ENCODE measurements around the gene LRPAP1. TPM values are rescaled to one million over a fixed set of nuclear protein-coding genes. Genes with fewer than 3 reads are reported as not detected.

The LRPAP1 gene
- total RNA-seq, 4 donors from 2014 or later, result 168 to 320 (median 259) TPM

GRCh38 chr4:3511187-3511586 lies 21.0 kb downstream of the LRPAP1 start:
- H3K4me1 ChIP-seq, result no peaks in the 10 kb centered on the region
- TF ChIP-seq CTCF (IDR thresholded peaks at IDR 0.05), result no peak
- no peak for TF ChIP-seq POLR2A (IDR thresholded peaks at IDR 0.05)
- H3K27ac ChIP-seq, result no peak overlapping the region
- no peak for DNase-seq
- H3K4me3 ChIP-seq (replicated peaks in 1 of 3), result no peak overlapping the region
- intact Hi-C loops (cut with DNase I), result no loop called here
- 98 to 100% methylated on average over 6 of the region's 6 CpGs for WGBS, 2 donors
- no peaks in the 10 kb centered on the region for H3K27me3 ChIP-seq
- H3K36me3 ChIP-seq, result peaks cover 51 to 55% of the 10 kb centered on the region in 2 donors
- no peaks in the 10 kb centered on the region for H3K9me3 ChIP-seq

- no peak for DNase-seq
- WGBS, 2 donors, result 90 to 96% methylated on average over 16 of the region's 16 CpGs
- H3K36me3 ChIP-seq, result peaks cover 45 to 48% of the 10 kb centered on the region in 2 donors
Observed at GRCh38 chr4:3510481-3510880, 21.7 kb downstream of the LRPAP1 start.

DNA sequence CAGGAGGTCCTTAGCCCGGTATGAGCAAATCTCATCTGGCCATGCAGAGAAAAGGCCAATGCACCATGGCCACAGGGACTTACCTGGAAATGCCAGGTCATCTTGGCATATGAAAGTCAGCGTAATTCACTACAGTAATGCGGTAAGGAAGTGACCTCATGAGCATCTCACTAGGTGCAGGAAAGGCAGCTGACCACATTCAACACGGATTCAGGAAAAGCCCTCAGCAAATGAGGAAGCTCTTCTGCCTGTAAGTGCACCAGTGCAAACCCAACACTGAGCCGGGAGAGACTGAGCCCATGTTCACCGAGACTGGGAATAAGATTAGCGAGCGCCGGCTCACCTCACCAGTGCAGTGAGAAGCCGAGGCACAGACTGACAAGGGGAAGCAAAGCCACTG lies 23.7 kb downstream of the LRPAP1 start:
- no peak for TF ChIP-seq POLR2A (IDR thresholded peaks at IDR 0.05)
- no peak for TF ChIP-seq CTCF (IDR thresholded peaks at IDR 0.05)
- Histone ChIP-seq H3K4me3 (replicated peaks in 1 of 3) (no peak overlapping the region), H3K27ac (no peak overlapping the region), H3K9me3 (no peaks in the 10 kb centered on the region), H3K36me3 (peaks cover 29 to 35% of the 10 kb centered on the region in 2 donors), H3K4me1 (no peaks in the 10 kb centered on the region), H3K27me3 (no peaks in the 10 kb centered on the region)
- no peak for DNase-seq
- intact Hi-C loops (cut with DNase I), result no loop called here
- 86 to 87% methylated on average over 10 of the region's 10 CpGs for WGBS, 2 donors

More at GRCh38 chr4:3510481-3510880, 21.7 kb downstream of the LRPAP1 start:
- Histone ChIP-seq H3K4me1 (no peaks in the 10 kb centered on the region), H3K9me3 (no peaks in the 10 kb centered on the region), H3K27me3 (no peaks in the 10 kb centered on the region), H3K4me3 (replicated peaks in 1 of 3) (no peak overlapping the region), H3K27ac (no peak overlapping the region)
- TF ChIP-seq CTCF (IDR thresholded peaks at IDR 0.05) (no peak), POLR2A (IDR thresholded peaks at IDR 0.05) (no peak)
- intact Hi-C loops (cut with DNase I), result no loop called here

DNA sequence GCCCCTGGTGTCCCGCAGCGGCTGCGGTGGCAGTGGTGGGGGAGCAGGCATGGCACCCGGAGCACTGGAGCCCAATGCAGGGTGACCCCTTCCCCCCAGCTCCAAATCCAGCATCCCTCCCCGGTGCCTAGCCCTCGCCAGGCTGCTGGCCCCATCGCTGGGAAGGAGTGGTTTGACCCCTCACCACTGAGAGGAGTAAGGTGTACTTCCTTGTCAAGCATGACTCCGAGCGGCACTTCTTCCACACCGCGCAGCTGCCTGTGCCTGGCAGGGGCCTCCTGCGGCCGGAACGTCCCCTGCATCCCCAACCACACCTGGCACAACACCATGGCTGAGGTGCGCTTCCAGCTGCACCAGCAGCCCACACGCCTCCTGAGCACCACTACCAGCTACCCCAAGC lies 27.0 kb downstream of the LRPAP1 start:
- peaks cover 20 to 23% of the 10 kb centered on the region in 2 donors for H3K36me3 ChIP-seq
- no peak for TF ChIP-seq CTCF (IDR thresholded peaks at IDR 0.05)
- TF ChIP-seq POLR2A (IDR thresholded peaks at IDR 0.05), result no peak
- no peak for DNase-seq
- intact Hi-C loops (cut with DNase I), result no loop called here
- H3K4me3 ChIP-seq (replicated peaks in 1 of 3), result no peak overlapping the region
- 89 to 99% methylated on average over 12 to 15 of the region's 16 CpGs for WGBS, 2 donors
- H3K27me3 ChIP-seq, result no peaks in the 10 kb centered on the region
- H3K27ac ChIP-seq, result no peak overlapping the region
- H3K9me3 ChIP-seq, result no peaks in the 10 kb centered on the region
- H3K4me1 ChIP-seq, result no peaks in the 10 kb centered on the region

GRCh38 chr4:3502941-3503936 lies 29.0 kb downstream of the LRPAP1 start:
- TF ChIP-seq POLR2A (IDR thresholded peaks at IDR 0.05), result no peak
- TF ChIP-seq CTCF (IDR thresholded peaks at IDR 0.05), result no peak
- no peaks in the 10 kb centered on the region for H3K9me3 ChIP-seq
- 79 to 87% methylated on average over 20 to 39 of the region's 39 CpGs for WGBS, 2 donors
- intact Hi-C loops (cut with DNase I), result no loop called here
- no peak overlapping the region for H3K27ac ChIP-seq
- no peak overlapping the region for H3K4me3 ChIP-seq (replicated peaks in 1 of 3)
- H3K36me3 ChIP-seq, result peaks cover 7 to 15% of the 10 kb centered on the region in 2 donors
- no peaks in the 10 kb centered on the region for H3K4me1 ChIP-seq
- H3K27me3 ChIP-seq, result no peaks in the 10 kb centered on the region
- DNase-seq, result no peak
